H1 (cell line): Measurements from ENCODE around the gene CRTAC1. TPM values are rescaled to one million over a fixed set of nuclear protein-coding genes. Genes with fewer than 3 reads are reported as not detected.

Source experiments
- CTCF ChIA-PET: fragments of 300-600 bp; sonication (Branson Sonifier 250); formaldehyde crosslinking; loops from one replicate; lab custom pipeline; 2021; ENCODE audit not compliant: partially characterized antibody; lab: Charles Lee
- POLR2A ChIA-PET: fragments of 300-600 bp; sonication (Branson Sonifier 250); formaldehyde crosslinking; loops from one replicate; lab custom pipeline; 2021; ENCODE audit warnings: inconsistent platforms; ENCODE audit not compliant: partially characterized antibody; lab: Charles Lee
- DNase-seq, 2 experiments: peaks; one replicate each; pipeline versions ENCODE4 v3.0.0 to v3.0.0-alpha.2; 2010 to 2022; ENCODE audit warnings: low spot score in 2 of 2, low read depth in 1 of 2, mixed read lengths in 1 of 2
- FAIRE-seq: peaks from 2 replicates; lab custom pipeline; 2011; peaks lifted over from hg19 to GRCh38; lab: Jason Lieb, UNC
- H2AFZ ChIP-seq: 2 replicates; pipeline ENCODE4 v1.8.1; 2012; ENCODE audit warnings: low read length, inconsistent platforms
- H2AK5ac ChIP-seq: 2 replicates; pipeline ENCODE4 v1.6.1; 2013; ENCODE audit warnings: low read depth, low read length
- H2BK120ac ChIP-seq: replicated peaks from 2 replicates; pipeline ENCODE3; 2013; ENCODE audit warnings: low read depth, low read length, inconsistent platforms
- H2BK12ac ChIP-seq: 2 replicates; pipeline ENCODE4 v1.6.1; 2013; ENCODE audit warnings: low read depth, low read length
- H2BK15ac ChIP-seq: 2 replicates; pipeline ENCODE4 v1.6.1; 2013; ENCODE audit warnings: low read length
- H2BK20ac ChIP-seq: 2 replicates; pipeline ENCODE4 v1.6.1; 2013; ENCODE audit warnings: low read length
- H2BK5ac ChIP-seq: 2 replicates; pipeline ENCODE4 v1.6.1; 2013; ENCODE audit warnings: low read depth, low read length
- H3K14ac ChIP-seq: 2 replicates; pipeline ENCODE4 v1.6.1; 2013; ENCODE audit warnings: inconsistent platforms; ENCODE audit not compliant: insufficient read length
- H3K18ac ChIP-seq: 2 replicates; pipeline ENCODE4 v1.6.1; 2013; ENCODE audit warnings: low read length; ENCODE audit errors: extremely low read depth
- H3K23ac ChIP-seq: 2 replicates; pipeline ENCODE4 v1.6.1; 2013; ENCODE audit warnings: inconsistent platforms; ENCODE audit not compliant: insufficient read length
- H3K23me2 ChIP-seq: 2 replicates; pipeline ENCODE4 v1.6.1; 2013; ENCODE audit warnings: low read depth, low read length
- H3K27ac ChIP-seq: 2 replicates; pipeline ENCODE4 v1.6.1; 2011; ENCODE audit warnings: low read depth, low read length, inconsistent platforms
- H3K27me3 ChIP-seq, 4 experiments: replicated peaks in 1 of 4; 1 replicate in 1 of 4; 2 replicates in 3 of 4; pipeline versions ENCODE4 v1.6.1 to v1.8.1; 2011 to 2013; ENCODE audit warnings: low read length in 3 of 4, mild to moderate bottlenecking in 3 of 4, inconsistent platforms in 2 of 4, mixed read lengths in 2 of 4, moderate library complexity in 1 of 4; ENCODE audit not compliant: control insufficient read depth in 3 of 4, insufficient read depth in 3 of 4; ENCODE audit errors: extremely low read depth in 1 of 4
- H3K36me3 ChIP-seq, 4 experiments: 2 replicates each; pipeline versions ENCODE4 v1.6.1 to v1.8.1; 2011 to 2013; ENCODE audit warnings: mild to moderate bottlenecking in 4 of 4, low read length in 3 of 4, moderate library complexity in 2 of 4, control low read depth in 1 of 4, inconsistent platforms in 1 of 4; ENCODE audit not compliant: insufficient read depth in 4 of 4, control insufficient read depth in 2 of 4
- H3K4ac ChIP-seq: replicated peaks from 2 replicates; pipeline ENCODE3; 2013; ENCODE audit warnings: low read length, low read depth, mixed read lengths, inconsistent platforms; ENCODE audit not compliant: insufficient read length
- H3K4me1 ChIP-seq, 4 experiments: replicated peaks in 1 of 4; 1 replicate in 1 of 4; 2 replicates in 3 of 4; pipeline versions ENCODE4 v1.6.1 to v1.8.1; 2011 to 2013; ENCODE audit warnings: low read length in 3 of 4, inconsistent platforms in 2 of 4, mixed read lengths in 1 of 4; ENCODE audit not compliant: insufficient read depth in 4 of 4, control insufficient read depth in 3 of 4
- H3K4me2 ChIP-seq, 2 experiments: 2 replicates each; pipeline versions ENCODE4 v1.6.1 to v1.8.1; 2011 to 2013; ENCODE audit warnings: low read depth in 2 of 2, low read length in 2 of 2, control low read depth in 1 of 2, inconsistent platforms in 1 of 2, mild to moderate bottlenecking in 1 of 2; ENCODE audit not compliant: insufficient read depth in 1 of 2
- H3K4me3 ChIP-seq, 4 experiments: fragments of 200-600, 300-600 bp in 1 of 4; sonication (generic), shearing (Covaris generic), sonication (Bioruptor Twin) in 1 of 4; 2 replicates each; pipeline versions ENCODE4 v1.5.1 to v1.8.1; 2011 to 2016; ENCODE audit warnings: low read length in 4 of 4, low read depth in 3 of 4, control low read depth in 2 of 4, inconsistent platforms in 2 of 4, mild to moderate bottlenecking in 2 of 4, mixed read lengths in 1 of 4, moderate library complexity in 1 of 4; ENCODE audit not compliant: insufficient read depth in 2 of 4; ENCODE audit errors: extremely low read depth in 1 of 4
- H3K56ac ChIP-seq: replicated peaks from 2 replicates; pipeline ENCODE3; 2013; ENCODE audit warnings: low read depth, mild to moderate bottlenecking, mixed read lengths, low read length, inconsistent platforms; ENCODE audit not compliant: insufficient read length
- H3K79me1 ChIP-seq: 2 replicates; pipeline ENCODE4 v1.6.1; 2013; ENCODE audit warnings: low read depth, low read length, control low read depth
- H3K79me2 ChIP-seq, 2 experiments: 2 replicates each; pipeline versions ENCODE4 v1.6.1 to v1.8.1; 2012 to 2013; ENCODE audit warnings: low read length in 2 of 2, mild to moderate bottlenecking in 2 of 2, inconsistent platforms in 1 of 2; ENCODE audit not compliant: insufficient read depth in 2 of 2, control insufficient read depth in 1 of 2
- H3K9ac ChIP-seq, 4 experiments: replicated peaks in 1 of 4; 1 replicate in 1 of 4; 2 replicates in 3 of 4; pipeline versions ENCODE4 v1.6.1 to v1.8.1; 2011 to 2013; ENCODE audit warnings: low read depth in 3 of 4, low read length in 3 of 4, control low read depth in 2 of 4, mild to moderate bottlenecking in 2 of 4, moderate library complexity in 2 of 4, inconsistent platforms in 1 of 4; ENCODE audit errors: extremely low read depth in 1 of 4
- H3K9me3 ChIP-seq, 2 experiments: 2 replicates each; pipeline versions ENCODE4 v1.6.1 to v1.8.1; 2012 to 2013; ENCODE audit warnings: mild to moderate bottlenecking in 2 of 2, moderate library complexity in 2 of 2, control low read depth in 1 of 2, inconsistent platforms in 1 of 2, low read depth in 1 of 2, low read length in 1 of 2, mixed read lengths in 1 of 2; ENCODE audit not compliant: insufficient read depth in 2 of 2
- H4K20me1 ChIP-seq, 2 experiments: replicated peaks in 1 of 2; 2 replicates each; pipeline versions ENCODE3 to v1.8.1; 2011 to 2013; ENCODE audit warnings: inconsistent platforms in 2 of 2, low read length in 2 of 2, mild to moderate bottlenecking in 1 of 2; ENCODE audit not compliant: insufficient read depth in 2 of 2, control insufficient read depth in 1 of 2
- H4K5ac ChIP-seq: 2 replicates; pipeline ENCODE4 v1.6.1; 2013; ENCODE audit warnings: low read length, low read depth, mixed read lengths, inconsistent platforms; ENCODE audit not compliant: insufficient read length
- H4K8ac ChIP-seq: 2 replicates; pipeline ENCODE4 v1.8.0; 2013; ENCODE audit warnings: mild to moderate bottlenecking, moderate library complexity, low read length, inconsistent platforms; ENCODE audit not compliant: insufficient read depth; ENCODE audit errors: extremely low read depth
- H4K91ac ChIP-seq: replicated peaks from 2 replicates; pipeline ENCODE3; 2013; ENCODE audit warnings: low read length, mixed read lengths, inconsistent platforms; ENCODE audit not compliant: insufficient read length
- BACH1 ChIP-seq: IDR thresholded peaks from 2 replicates; pipeline ENCODE4 v1.6.1; 2012; ENCODE audit warnings: low read length, improper control_type of control experiment
- CREB1 ChIP-seq: IDR thresholded peaks from 2 replicates; pipeline ENCODE4 v1.6.1; 2012; ENCODE audit warnings: inconsistent platforms
- CTBP2 ChIP-seq: IDR thresholded peaks from 2 replicates; pipeline ENCODE4 v1.7.0; 2011; ENCODE audit warnings: borderline replicate concordance, mild to moderate bottlenecking, moderate library complexity, mixed read lengths, low read length; ENCODE audit not compliant: insufficient read depth, insufficient read length
- EZH2 ChIP-seq: fragments of 200-600 bp; sonication (generic); IDR thresholded peaks from 2 replicates; pipeline ENCODE4 v1.7.1; 2012; ENCODE audit warnings: low read depth, mild to moderate bottlenecking, moderate library complexity, low read length, inconsistent platforms; ENCODE audit not compliant: severe bottlenecking
- GABPA ChIP-seq: IDR thresholded peaks from 2 replicates; pipeline ENCODE4 v1.6.1; 2011; ENCODE audit warnings: mild to moderate bottlenecking, low read length, moderate library complexity, borderline replicate concordance; ENCODE audit not compliant: insufficient read depth
- MAFK ChIP-seq: IDR thresholded peaks from 2 replicates; pipeline ENCODE4 v1.6.1; 2012; ENCODE audit warnings: low read depth, mild to moderate bottlenecking, improper control_type of control experiment, low read length
- RFX5 ChIP-seq: IDR thresholded peaks from 2 replicates; pipeline ENCODE4 v1.6.1; 2011; ENCODE audit warnings: low read depth, low read length, improper control_type of control experiment, borderline replicate concordance
- RXRA ChIP-seq: IDR thresholded peaks from 2 replicates; pipeline ENCODE4 v1.6.1; 2011; ENCODE audit warnings: low read depth, mild to moderate bottlenecking, low read length, moderate library complexity; ENCODE audit not compliant: insufficient read depth
- TAF1 ChIP-seq: IDR thresholded peaks from 2 replicates; pipeline ENCODE4 v1.6.1; 2011; ENCODE audit warnings: mild to moderate bottlenecking, low read depth, low read length
- TCF12 ChIP-seq: IDR thresholded peaks from 2 replicates; pipeline ENCODE4 v1.6.1; 2011; ENCODE audit warnings: low read depth, mild to moderate bottlenecking, low read length
- YY1 ChIP-seq: IDR thresholded peaks from 2 replicates; pipeline ENCODE4 v1.6.1; 2011; ENCODE audit warnings: low read depth, mild to moderate bottlenecking, low read length
- WGBS, 2 experiments: shearing (Covaris generic) in 1 of 2; methylation state at CpG; one replicate each; pipeline versions ENCODE4 v1.1.6 to v1.1.7; 2013 to 2015; ENCODE audit warnings: low lambda C conversion rate in 2 of 2, mixed read lengths in 2 of 2, inconsistent platforms in 1 of 2, low coverage in 1 of 2, missing lambda C conversion rate in 1 of 2; ENCODE audit not compliant: insufficient replicate concordance in 2 of 2, insufficient coverage in 1 of 2, insufficient read length in 1 of 2; ENCODE audit errors: extremely low coverage in 1 of 2, missing lambda C conversion rate in 1 of 2; 5-methylcytosine and 5-hydroxymethylcytosine counted together
- polyA plus RNA-seq, 7 experiments: library from polyadenylated mRNA; depleted of rRNA in 3 of 7; stranded (reverse) in 5 of 7; unstranded in 2 of 7; fragments of >200 nt in 5 of 7; fragments of 200-250 nt in 2 of 7; gene quantifications; 1 replicate in 5 of 7; 2 replicates in 1 of 7; 4 replicates in 1 of 7; pipeline versions ENCODE4 v1.2.1 to v1.2.3, GENCODE V29; 2011 to 2013; ENCODE audit warnings: missing spikeins in 2 of 7, mixed read lengths in 2 of 7
- total RNA-seq: library from RNA; stranded (reverse); fragmentation: NEBNext Ultra II Directional; extraction: Animal tissue kit (Norgen Biotek cat#: 25700); gene quantifications from 2 replicates; pipeline ENCODE4 v1.2.1, GENCODE V29; 2021
- TF ChIP-seq, protein P1 (sequence below): IDR thresholded peaks from 2 replicates; pipeline ENCODE4 v1.6.1; 2011; ENCODE audit warnings: low read depth, mild to moderate bottlenecking, low read length; ENCODE audit not compliant: insufficient read depth
- TF ChIP-seq, protein P2 (sequence below): IDR thresholded peaks from 2 replicates; pipeline ENCODE4 v1.6.1; 2012; ENCODE audit warnings: inconsistent platforms

The CRTAC1 gene
- total and polyA plus RNA-seq, 2 of the 8 experiments (the other 6 are each of a cell fraction or from before 2014, with no cell fraction given): 0.91 to 1.2 TPM

DNA sequence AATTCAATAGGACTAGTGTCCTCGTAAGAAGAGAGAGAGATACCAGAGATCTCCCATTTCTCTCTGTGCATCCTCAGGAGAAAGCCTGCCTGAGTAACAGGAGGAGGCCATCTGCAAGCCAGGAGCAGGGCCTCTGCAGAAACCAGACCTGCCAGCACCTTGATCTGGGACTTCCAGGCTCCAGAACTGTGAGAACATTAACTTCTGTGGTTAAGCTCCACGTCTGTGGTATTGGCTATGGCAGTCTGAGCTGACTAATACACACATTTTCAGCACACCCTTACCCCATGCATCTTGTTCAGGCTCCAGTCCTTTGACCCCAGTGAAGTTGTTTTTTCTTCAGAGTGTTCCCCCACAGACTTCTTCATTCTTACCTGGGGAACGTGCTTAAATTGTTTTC, 3.1 kb upstream of the CRTAC1 start:
- Histone ChIP-seq H3K4me3 (no peak overlapping the region), H3K9me3 (no peaks in the 10 kb centered on the region), H4K20me1 (peaks cover 0 to 13% of the 10 kb centered on the region in 2 experiments), H3K4me1 (peaks cover 4 to 12% (median 6%) of the 10 kb centered on the region in 4 experiments; a peak in 6 of 7 replicates), H4K5ac (no peak overlapping the region), H3K18ac (no peak overlapping the region), H2BK15ac (no peak overlapping the region), H3K36me3 (0 out of 8 replicates have a peak, but pooled peaks cover 0 to 2% (median 0%) of the 10 kb centered on the region in 4 experiments), H2BK5ac (no peak overlapping the region), H3K23me2 (peaks cover 14% of the 10 kb centered on the region; the same call in 1 of the 2 replicates), H3K23ac (no peak overlapping the region), H3K27ac (no peak overlapping the region), H4K91ac (no peak overlapping the region), H2BK12ac (no peak overlapping the region), H2AFZ (no peak overlapping the region), H3K79me2 (no peaks in the 10 kb centered on the region), H3K14ac (no peak overlapping the region), H3K79me1 (no peaks in the 10 kb centered on the region), H4K8ac (no peak overlapping the region), H3K27me3 (peaks cover 50 to 96% (median 81%) of the 10 kb centered on the region in 4 experiments), H3K4ac (no peak overlapping the region), H2BK20ac (no peak overlapping the region), H2BK120ac (no peak overlapping the region), H3K56ac (no peak overlapping the region), H3K4me2 (no peak overlapping the region), H3K9ac (no peak overlapping the region), H2AK5ac (no peak overlapping the region)
- 76% methylated on average over 3 of the region's 3 CpGs; no CpG with 5 or more reads in 1 of the 2 experiments for WGBS, 2 experiments
- no peak for TF ChIP-seq CTBP2
- TF ChIP-seq RXRA: no peak
- no peak for TF ChIP-seq GABPA
- no peak for TF ChIP-seq RFX5
- TF ChIP-seq, protein P1, sequence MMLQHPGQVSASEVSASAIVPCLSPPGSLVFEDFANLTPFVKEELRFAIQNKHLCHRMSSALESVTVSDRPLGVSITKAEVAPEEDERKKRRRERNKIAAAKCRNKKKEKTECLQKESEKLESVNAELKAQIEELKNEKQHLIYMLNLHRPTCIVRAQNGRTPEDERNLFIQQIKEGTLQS: no peak
- TF ChIP-seq TCF12: no peak
- no peak for TF ChIP-seq MAFK
- TF ChIP-seq, protein P2, sequence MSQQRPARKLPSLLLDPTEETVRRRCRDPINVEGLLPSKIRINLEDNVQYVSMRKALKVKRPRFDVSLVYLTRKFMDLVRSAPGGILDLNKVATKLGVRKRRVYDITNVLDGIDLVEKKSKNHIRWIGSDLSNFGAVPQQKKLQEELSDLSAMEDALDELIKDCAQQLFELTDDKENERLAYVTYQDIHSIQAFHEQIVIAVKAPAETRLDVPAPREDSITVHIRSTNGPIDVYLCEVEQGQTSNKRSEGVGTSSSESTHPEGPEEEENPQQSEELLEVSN: no peak
- TF ChIP-seq TAF1: no peak
- TF ChIP-seq BACH1: no peak
- TF ChIP-seq CREB1: no peak
- no peak for TF ChIP-seq EZH2
- TF ChIP-seq YY1: no peak
- DNase-seq (no peak), FAIRE-seq (no peak)
- POLR2A ChIA-PET: no interaction called here
- CTCF ChIA-PET: interaction anchor here (1.5 to 17.2 kb wide), 6 partner anchors 10 to 242 kb away, joined by 4 to 318 read pairs (median 12); no protein-coding TSS in a partner anchor
